Lower leg skin (tissue), 3 donors: Measurements from ENCODE around the gene COL1A2.

ENCODE experiments used
- POLR2A ChIP-seq, 2 donors: fragments of 450-650 bp; IDR thresholded peaks; one replicate each; pipeline ENCODE4 v1.6.1; 2016 to 2017; ENCODE audit warnings: antibody characterized with exemption in 2 of 2, mild to moderate bottlenecking in 1 of 2, moderate library complexity in 1 of 2
- TF ChIP-seq, protein P1 (sequence below), 3 donors: fragments of 450-650 bp; IDR thresholded peaks; one replicate each; pipeline ENCODE4 v1.5.1; 2016; ENCODE audit warnings: antibody characterized with exemption in 3 of 3, mild to moderate bottlenecking in 3 of 3, moderate library complexity in 2 of 3

- TF ChIP-seq, protein P1, sequence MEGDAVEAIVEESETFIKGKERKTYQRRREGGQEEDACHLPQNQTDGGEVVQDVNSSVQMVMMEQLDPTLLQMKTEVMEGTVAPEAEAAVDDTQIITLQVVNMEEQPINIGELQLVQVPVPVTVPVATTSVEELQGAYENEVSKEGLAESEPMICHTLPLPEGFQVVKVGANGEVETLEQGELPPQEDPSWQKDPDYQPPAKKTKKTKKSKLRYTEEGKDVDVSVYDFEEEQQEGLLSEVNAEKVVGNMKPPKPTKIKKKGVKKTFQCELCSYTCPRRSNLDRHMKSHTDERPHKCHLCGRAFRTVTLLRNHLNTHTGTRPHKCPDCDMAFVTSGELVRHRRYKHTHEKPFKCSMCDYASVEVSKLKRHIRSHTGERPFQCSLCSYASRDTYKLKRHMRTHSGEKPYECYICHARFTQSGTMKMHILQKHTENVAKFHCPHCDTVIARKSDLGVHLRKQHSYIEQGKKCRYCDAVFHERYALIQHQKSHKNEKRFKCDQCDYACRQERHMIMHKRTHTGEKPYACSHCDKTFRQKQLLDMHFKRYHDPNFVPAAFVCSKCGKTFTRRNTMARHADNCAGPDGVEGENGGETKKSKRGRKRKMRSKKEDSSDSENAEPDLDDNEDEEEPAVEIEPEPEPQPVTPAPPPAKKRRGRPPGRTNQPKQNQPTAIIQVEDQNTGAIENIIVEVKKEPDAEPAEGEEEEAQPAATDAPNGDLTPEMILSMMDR (IDR thresholded peaks at IDR 0.05) = no peak
- TF ChIP-seq POLR2A (IDR thresholded peaks at IDR 0.05) = no peak
Measured at GRCh38 chr7:94374721-94375566, 19.8 kb upstream of the COL1A2 start.
